KOPT-K1 (cell line): Measurements from ENCODE around the gene PADI1.
"Not testable (repeated sequence)": the region's sequence is repeated elsewhere in the genome, so short reads cannot be mapped to it uniquely, and the experiment has no call there.

Experiments
- H3K27ac ChIP-seq: fragments of 200-600 bp; sonication (generic); 2 replicates; pipeline ENCODE4 v1.5.1; 2016; ENCODE audit warnings: antibody characterized with exemption, mild to moderate bottlenecking, low read depth, low read length; ENCODE audit not compliant: poor library complexity, severe bottlenecking
- H3K36me3 ChIP-seq: fragments of 200-600 bp; sonication (generic); 2 replicates; pipeline ENCODE4 v1.5.1; 2017; ENCODE audit warnings: antibody characterized with exemption, mild to moderate bottlenecking, low read length, moderate library complexity; ENCODE audit not compliant: insufficient read depth
- H3K9me3 ChIP-seq: fragments of 200-600 bp; sonication (generic); 2 replicates; pipeline ENCODE4 v1.5.1; 2017; ENCODE audit warnings: antibody characterized with exemption, low read length, mild to moderate bottlenecking; ENCODE audit not compliant: insufficient read depth, poor library complexity, severe bottlenecking

Gene PADI1

GRCh38 chr1:17233675-17234320 lies 28.9 kb downstream of the PADI1 start:
- Histone ChIP-seq H3K9me3 (no peaks in the 10 kb centered on the region), H3K27ac (no peak overlapping the region), H3K36me3 (no peaks in the 10 kb centered on the region)

GRCh38 chr1:17234405-17234804 lies 29.5 kb downstream of the PADI1 start:
- no peaks in the 10 kb centered on the region for H3K9me3 ChIP-seq
- no peaks in the 10 kb centered on the region for H3K36me3 ChIP-seq
- H3K27ac ChIP-seq: no peak overlapping the region

- no peaks in the 10 kb centered on the region for H3K9me3 ChIP-seq
- H3K36me3 ChIP-seq: no peaks in the 10 kb centered on the region
- no peak overlapping the region for H3K27ac ChIP-seq
These were observed 30.4 kb downstream of the PADI1 start for GRCh38 chr1:17235135-17235885.

GRCh38 chr1:17236779-17237560 lies 32.0 kb downstream of the PADI1 start:
- Histone ChIP-seq H3K36me3 (no peaks in the 10 kb centered on the region), H3K9me3 (no peaks in the 10 kb centered on the region), H3K27ac (no peak overlapping the region)

- Histone ChIP-seq H3K36me3 (no peaks in the 10 kb centered on the region), H3K27ac (no peak overlapping the region), H3K9me3 (no peaks in the 10 kb centered on the region)
These were observed 32.6 kb downstream of the PADI1 start for GRCh38 chr1:17237561-17237903.

GRCh38 chr1:17239420-17239819 lies 34.5 kb downstream of the PADI1 start:
- no peaks in the 10 kb centered on the region for H3K9me3 ChIP-seq
- H3K36me3 ChIP-seq: no peaks in the 10 kb centered on the region
- H3K27ac ChIP-seq: no peak overlapping the region

GRCh38 chr1:17241011-17241779 lies 36.3 kb downstream of the PADI1 start:
- H3K36me3 ChIP-seq, H3K27ac ChIP-seq, H3K9me3 ChIP-seq: not testable (repeated sequence)

GRCh38 chr1:17241780-17242074 lies 36.8 kb downstream of the PADI1 start:
- H3K9me3 ChIP-seq, H3K27ac ChIP-seq, H3K36me3 ChIP-seq: not testable (repeated sequence)

- H3K9me3 ChIP-seq: no peaks in the 10 kb centered on the region
- no peak overlapping the region for H3K27ac ChIP-seq
These were observed 38.3 kb downstream of the PADI1 start for GRCh38 chr1:17243274-17243673.

GRCh38 chr1:17244821-17245740 lies 40.2 kb downstream of the PADI1 start:
- Histone ChIP-seq H3K27ac (no peak overlapping the region), H3K36me3 (no peaks in the 10 kb centered on the region), H3K9me3 (no peaks in the 10 kb centered on the region)

More at GRCh38 chr1:17243274-17243673, 38.3 kb downstream of the PADI1 start:
- no peaks in the 10 kb centered on the region for H3K36me3 ChIP-seq

- H3K27ac ChIP-seq: no peak overlapping the region
- H3K9me3 ChIP-seq: no peaks in the 10 kb centered on the region
- H3K36me3 ChIP-seq: no peaks in the 10 kb centered on the region
These were observed 40.9 kb downstream of the PADI1 start for GRCh38 chr1:17245816-17246325.

GRCh38 chr1:17246971-17247370 lies 42.0 kb downstream of the PADI1 start:
- H3K27ac ChIP-seq: no peak overlapping the region
- H3K36me3 ChIP-seq: no peaks in the 10 kb centered on the region
- H3K9me3 ChIP-seq: no peaks in the 10 kb centered on the region

GRCh38 chr1:17248781-17249180 lies 43.9 kb downstream of the PADI1 start, which contains the start of gene PADI3:
Gene PADI3 (plus strand): TSS chr1:17249098. CDS start chr1:17249138, 40 bp downstream.
- no peak within 1 kb of the TSS for H3K27ac ChIP-seq
- H3K9me3 ChIP-seq: no peaks in the 10 kb centered on the region
- H3K36me3 ChIP-seq: no peaks in the 10 kb centered on the region

- Histone ChIP-seq H3K9me3 (no peaks in the 10 kb centered on the region), H3K36me3 (no peaks in the 10 kb centered on the region), H3K27ac (no peak overlapping the region)
These were observed 45.7 kb downstream of the PADI1 start for GRCh38 chr1:17250601-17251000.
